AG09309 (cell line): ENCODE measurements around the gene CD40LG.

Source experiments
- DNase-seq: peaks from one replicate; pipeline ENCODE4 v3.0.0-alpha.2; 2010; ENCODE audit warnings: low read depth
- H3K4me3 ChIP-seq: 2 replicates; pipeline ENCODE4 v1.5.1; 2011; ENCODE audit warnings: mild to moderate bottlenecking, low read depth, low read length, moderate library complexity; ENCODE audit not compliant: control insufficient read depth
- CTCF ChIP-seq: IDR thresholded peaks from 2 replicates; pipeline ENCODE4 v1.5.1; 2011; ENCODE audit warnings: mild to moderate bottlenecking, low read depth, low read length, inconsistent platforms; ENCODE audit not compliant: insufficient read depth, control insufficient read depth; ENCODE audit errors: missing control alignments

CD40LG gene

GRCh38 chrX:136659174-136659573 is 11.2 kb downstream of the CD40LG start:
- no peak overlapping the region for H3K4me3 ChIP-seq

GRCh38 chrX:136660896-136661295 is 12.9 kb downstream of the CD40LG start:
- no peak for DNase-seq
- TF ChIP-seq CTCF = no peak
- no peak overlapping the region for H3K4me3 ChIP-seq

More at GRCh38 chrX:136659174-136659573, 11.2 kb downstream of the CD40LG start:
- TF ChIP-seq CTCF = no peak
- no peak for DNase-seq

GRCh38 chrX:136662104-136662503 is 14.1 kb downstream of the CD40LG start:
- H3K4me3 ChIP-seq = no peak overlapping the region
- TF ChIP-seq CTCF = no peak
- no peak for DNase-seq

- no peak for DNase-seq
- no peak overlapping the region for H3K4me3 ChIP-seq
- TF ChIP-seq CTCF = no peak
These were observed 15.0 kb downstream of the CD40LG start for GRCh38 chrX:136662976-136663375.

- TF ChIP-seq CTCF = no peak
- H3K4me3 ChIP-seq = no peak overlapping the region
- no peak for DNase-seq
These were observed 17.4 kb downstream of the CD40LG start for GRCh38 chrX:136665258-136665900.

- no peak for TF ChIP-seq CTCF
- H3K4me3 ChIP-seq = no peak overlapping the region
- DNase-seq = no peak
These were observed 18.1 kb downstream of the CD40LG start for GRCh38 chrX:136666088-136666487.
